H1 (cell line): ENCODE measurements around the gene ZNF385C. TPM values are rescaled to one million over a fixed set of nuclear protein-coding genes. Genes with fewer than 3 reads are reported as not detected.

Source experiments
- EGR1 ChIP-seq: IDR thresholded peaks from 2 replicates; pipeline ENCODE4 v1.6.1; 2011; ENCODE audit warnings: low read depth, low read length, borderline replicate concordance
- SIX5 ChIP-seq: IDR thresholded peaks from 2 replicates; pipeline ENCODE4 v1.6.1; 2011; ENCODE audit warnings: mild to moderate bottlenecking, low read depth, low read length
- SUZ12 ChIP-seq: fragments of 200-600 bp; sonication (generic); IDR thresholded peaks from 2 replicates; pipeline ENCODE4 v1.6.1; 2012; ENCODE audit warnings: mild to moderate bottlenecking, inconsistent platforms, low read length, moderate library complexity, mixed read lengths
- polyA plus RNA-seq, 7 experiments: library from polyadenylated mRNA; depleted of rRNA in 3 of 7; stranded (reverse) in 5 of 7; unstranded in 2 of 7; fragments of >200 nt in 5 of 7; fragments of 200-250 nt in 2 of 7; gene quantifications; 1 replicate in 5 of 7; 2 replicates in 1 of 7; 4 replicates in 1 of 7; pipeline versions ENCODE4 v1.2.1 to v1.2.3, GENCODE V29; 2011 to 2013; ENCODE audit warnings: missing spikeins in 2 of 7, mixed read lengths in 2 of 7
- total RNA-seq: library from RNA; stranded (reverse); fragmentation: NEBNext Ultra II Directional; extraction: Animal tissue kit (Norgen Biotek cat#: 25700); gene quantifications from 2 replicates; pipeline ENCODE4 v1.2.1, GENCODE V29; 2021

The ZNF385C gene
- total and polyA plus RNA-seq, 2 of the 8 experiments (the other 6 are each of a cell fraction or from before 2014, with no cell fraction given): 3.9 to 6.1 TPM

DNA sequence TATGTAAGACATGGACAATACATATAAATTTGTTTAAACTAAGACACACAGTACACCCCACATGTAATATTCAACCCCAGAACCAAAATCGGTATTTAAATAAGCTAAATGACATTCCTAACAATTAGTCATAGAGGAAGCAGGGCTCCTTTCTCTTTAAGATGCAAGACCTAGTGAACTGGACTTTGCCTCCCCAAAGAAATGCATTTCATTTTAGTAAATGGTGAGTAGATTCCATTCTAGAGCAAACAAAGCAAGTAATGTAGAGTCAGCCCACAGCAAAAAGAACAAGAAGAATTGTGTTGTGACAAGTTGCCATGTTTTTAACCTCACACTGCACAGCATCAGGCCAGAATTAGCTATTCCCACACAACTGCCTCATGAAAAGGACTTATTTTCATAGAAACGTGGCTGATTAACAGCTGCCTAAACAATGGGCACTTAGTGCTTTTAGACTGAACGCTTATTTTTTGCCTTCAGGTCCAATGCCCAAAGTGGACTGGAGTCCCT, 95.4 kb downstream of the ZNF385C start (continued):
- no peak for TF ChIP-seq EGR1
- TF ChIP-seq SIX5: no peak
- no peak for TF ChIP-seq SUZ12
